Sigmoid colon (tissue), 3 donors: ENCODE data around the gene CDC14A.

Source experiments
- POLR2A ChIP-seq, 2 donors: fragments of 450-650 bp; IDR thresholded peaks; one replicate each; pipeline ENCODE4 v1.6.1; 2016; ENCODE audit warnings: antibody characterized with exemption in 2 of 2, mild to moderate bottlenecking in 2 of 2, moderate library complexity in 2 of 2
- TF ChIP-seq, protein P1 (sequence below), 4 experiments: fragments of 450-650 bp in 3 of 4; fragments of 200-600 bp in 1 of 4; IDR thresholded peaks; one replicate each; pipeline ENCODE4 v1.5.1; 2016 to 2019; ENCODE audit warnings: antibody characterized with exemption in 4 of 4, mild to moderate bottlenecking in 3 of 4, moderate library complexity in 2 of 4

DNA sequence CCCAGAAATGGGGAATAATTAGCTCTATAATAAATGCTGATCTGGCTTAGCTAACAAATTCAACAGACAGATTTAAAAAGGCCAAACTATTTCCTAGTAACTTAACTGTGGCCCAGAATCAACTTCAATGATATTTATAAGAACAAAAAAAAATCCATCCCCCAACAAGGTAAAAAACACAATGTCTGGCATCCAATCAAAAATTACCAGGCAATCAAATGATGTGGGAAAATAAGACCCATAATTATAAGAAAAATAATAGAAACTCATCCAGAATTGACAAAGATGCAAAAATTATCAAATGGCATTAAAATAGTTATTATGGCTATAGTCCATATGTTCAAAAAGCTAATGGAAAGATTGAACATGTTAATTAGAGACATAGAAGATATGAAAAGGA lies 42.4 kb upstream of the CDC14A start:
- TF ChIP-seq, protein P1, sequence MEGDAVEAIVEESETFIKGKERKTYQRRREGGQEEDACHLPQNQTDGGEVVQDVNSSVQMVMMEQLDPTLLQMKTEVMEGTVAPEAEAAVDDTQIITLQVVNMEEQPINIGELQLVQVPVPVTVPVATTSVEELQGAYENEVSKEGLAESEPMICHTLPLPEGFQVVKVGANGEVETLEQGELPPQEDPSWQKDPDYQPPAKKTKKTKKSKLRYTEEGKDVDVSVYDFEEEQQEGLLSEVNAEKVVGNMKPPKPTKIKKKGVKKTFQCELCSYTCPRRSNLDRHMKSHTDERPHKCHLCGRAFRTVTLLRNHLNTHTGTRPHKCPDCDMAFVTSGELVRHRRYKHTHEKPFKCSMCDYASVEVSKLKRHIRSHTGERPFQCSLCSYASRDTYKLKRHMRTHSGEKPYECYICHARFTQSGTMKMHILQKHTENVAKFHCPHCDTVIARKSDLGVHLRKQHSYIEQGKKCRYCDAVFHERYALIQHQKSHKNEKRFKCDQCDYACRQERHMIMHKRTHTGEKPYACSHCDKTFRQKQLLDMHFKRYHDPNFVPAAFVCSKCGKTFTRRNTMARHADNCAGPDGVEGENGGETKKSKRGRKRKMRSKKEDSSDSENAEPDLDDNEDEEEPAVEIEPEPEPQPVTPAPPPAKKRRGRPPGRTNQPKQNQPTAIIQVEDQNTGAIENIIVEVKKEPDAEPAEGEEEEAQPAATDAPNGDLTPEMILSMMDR (IDR thresholded peaks at IDR 0.05) = no peak
- TF ChIP-seq POLR2A (IDR thresholded peaks at IDR 0.05) = no peak
